IMR-90 (cell line): ENCODE measurements around the gene TSPYL1. TPM values are rescaled to one million over a fixed set of nuclear protein-coding genes. Genes with fewer than 3 reads are reported as not detected.

Source experiments
- ATAC-seq: fragments of 200-7000 bp; cut with Tn5 transposase; 2 replicates; pipeline ENCODE4 v1.9.1; 2020; ENCODE audit warnings: low read depth, mild to moderate bottlenecking, moderate library complexity
- BruUV-seq: library from RNA; stranded (reverse); fragments of 400-500 nt; replicated peaks from 2 replicates; lab custom pipeline; 2021; lab: Mats Ljungman, UMichigan
- CTCF ChIA-PET: fragments of 300-600 bp; formaldehyde crosslinking; extraction: SDS; loops from one replicate; lab custom pipeline; 2021; ENCODE audit warnings: antibody characterized with exemption; lab: Yijun Ruan, JAX
- POLR2A ChIA-PET: fragments of 300-600 bp; sonication (Branson Sonifier 250); formaldehyde crosslinking; loops from one replicate; lab custom pipeline; 2022; ENCODE audit warnings: antibody characterized with exemption; ENCODE audit not compliant: unreplicated experiment; lab: Charles Lee
- DNase-seq: peaks from one replicate; pipeline ENCODE4 v3.0.0; 2013
- H2AFZ ChIP-seq: replicated peaks from 2 replicates; pipeline ENCODE3; 2013; ENCODE audit warnings: low read length, mild to moderate bottlenecking; ENCODE audit not compliant: poor library complexity
- H2AK5ac ChIP-seq: 2 replicates; pipeline ENCODE4 v1.6.1; 2013; ENCODE audit warnings: low read depth, low read length, inconsistent platforms
- H2AK9ac ChIP-seq: replicated peaks from 2 replicates; pipeline ENCODE3; 2013; ENCODE audit warnings: mild to moderate bottlenecking, low read depth, low read length, moderate library complexity; ENCODE audit not compliant: poor library complexity
- H2BK120ac ChIP-seq: 2 replicates; pipeline ENCODE4 v1.6.1; 2013; ENCODE audit warnings: low read depth, low read length, inconsistent platforms
- H2BK15ac ChIP-seq: 3 replicates; pipeline ENCODE4 v1.6.1; 2013; ENCODE audit warnings: low read depth, low read length, inconsistent platforms
- H2BK20ac ChIP-seq: 2 replicates; pipeline ENCODE4 v1.6.1; 2013; ENCODE audit warnings: low read depth, mild to moderate bottlenecking, inconsistent platforms, low read length, moderate library complexity
- H2BK5ac ChIP-seq: 2 replicates; pipeline ENCODE4 v1.6.1; 2013; ENCODE audit warnings: mild to moderate bottlenecking, low read depth, low read length, inconsistent platforms; ENCODE audit not compliant: poor library complexity, severe bottlenecking
- H3K14ac ChIP-seq: replicated peaks from 2 replicates; pipeline ENCODE4 v1.6.1; 2013; ENCODE audit warnings: low read depth, low read length, inconsistent platforms
- H3K18ac ChIP-seq: 2 replicates; pipeline ENCODE4 v1.6.1; 2013; ENCODE audit warnings: low read depth, low read length, control low read depth
- H3K23ac ChIP-seq: 2 replicates; pipeline ENCODE4 v1.6.1; 2013; ENCODE audit warnings: low read depth, low read length, inconsistent platforms
- H3K27ac ChIP-seq: 2 replicates; pipeline ENCODE4 v1.5.1; 2013; ENCODE audit warnings: mild to moderate bottlenecking, control low read depth, low read length; ENCODE audit not compliant: insufficient read depth
- H3K27me3 ChIP-seq: 2 replicates; pipeline ENCODE4 v1.6.1; 2013; ENCODE audit warnings: low read length; ENCODE audit not compliant: control insufficient read depth, insufficient read depth
- H3K36me3 ChIP-seq: 2 replicates; pipeline ENCODE4 v1.6.1; 2013; ENCODE audit warnings: low read length, mixed read lengths; ENCODE audit not compliant: control insufficient read depth, insufficient read depth
- H3K4ac ChIP-seq: 2 replicates; pipeline ENCODE4 v1.6.1; 2013; ENCODE audit warnings: low read depth, low read length, inconsistent platforms
- H3K4me1 ChIP-seq: 2 replicates; pipeline ENCODE4 v1.6.1; 2013; ENCODE audit warnings: low read length, mixed read lengths; ENCODE audit not compliant: control insufficient read depth, insufficient read depth
- H3K4me2 ChIP-seq: 2 replicates; pipeline ENCODE4 v1.6.1; 2013; ENCODE audit warnings: low read depth, mild to moderate bottlenecking, control low read depth, low read length, moderate library complexity
- H3K4me3 ChIP-seq: 2 replicates; pipeline ENCODE4 v1.5.1; 2013; ENCODE audit warnings: low read depth, mild to moderate bottlenecking, control low read depth, low read length, moderate library complexity; ENCODE audit not compliant: insufficient read depth
- H3K56ac ChIP-seq: 2 replicates; pipeline ENCODE4 v1.6.1; 2013; ENCODE audit warnings: low read length, inconsistent platforms; ENCODE audit not compliant: insufficient read depth; ENCODE audit errors: extremely low read depth
- H3K79me1 ChIP-seq, 2 experiments: 2 replicates each; pipeline ENCODE4 v1.6.1; 2013; ENCODE audit warnings: low read length in 2 of 2, inconsistent platforms in 1 of 2, low read depth in 1 of 2
- H3K9ac ChIP-seq: 2 replicates; pipeline ENCODE4 v1.6.1; 2013; ENCODE audit warnings: low read depth, low read length, control low read depth
- H3K9me1 ChIP-seq: 2 replicates; pipeline ENCODE4 v1.6.1; 2013; ENCODE audit warnings: low read length, inconsistent platforms; ENCODE audit not compliant: insufficient read depth
- H3K9me3 ChIP-seq: 2 replicates; pipeline ENCODE4 v1.6.1; 2013; ENCODE audit warnings: low read length; ENCODE audit not compliant: control insufficient read depth, insufficient read depth
- H4K20me1 ChIP-seq: 2 replicates; pipeline ENCODE4 v1.6.1; 2013; ENCODE audit warnings: low read length, inconsistent platforms; ENCODE audit not compliant: insufficient read depth
- H4K5ac ChIP-seq: 2 replicates; pipeline ENCODE4 v1.6.1; 2013; ENCODE audit warnings: mild to moderate bottlenecking, low read depth, low read length, control low read depth
- H4K8ac ChIP-seq, 2 experiments: 2 replicates each; pipeline ENCODE4 v1.6.1; 2013; ENCODE audit warnings: low read depth in 2 of 2, low read length in 2 of 2, control low read depth in 1 of 2, inconsistent platforms in 1 of 2
- H4K91ac ChIP-seq: 2 replicates; pipeline ENCODE4 v1.6.1; 2013; ENCODE audit warnings: low read depth, low read length, inconsistent platforms; ENCODE audit not compliant: insufficient read depth
- CHD1 ChIP-seq: IDR thresholded peaks from 2 replicates; pipeline ENCODE4 v1.6.1; 2012; ENCODE audit warnings: low read depth, low read length, improper control_type of control experiment
- FOS ChIP-seq: fragments of 150-350 bp; IDR thresholded peaks from 2 replicates; pipeline ENCODE4 v1.6.1; 2016; ENCODE audit warnings: low read depth, low read length
- POLR2A ChIP-seq: IDR thresholded peaks from 2 replicates; pipeline ENCODE4 v1.6.1; 2012; ENCODE audit warnings: mild to moderate bottlenecking, low read depth, low read length
- RCOR1 ChIP-seq: IDR thresholded peaks from 2 replicates; pipeline ENCODE4 v1.6.1; 2012; ENCODE audit warnings: mild to moderate bottlenecking, low read length, improper control_type of control experiment; ENCODE audit not compliant: insufficient replicate concordance
- SMC3 ChIP-seq: fragments of 150-350 bp; IDR thresholded peaks from 2 replicates; pipeline ENCODE4 v1.6.1; 2016; ENCODE audit warnings: low read depth, mild to moderate bottlenecking, antibody characterized with exemption, low read length, moderate library complexity
- WGBS, 2 experiments: methylation state at CpG; one replicate each; pipeline versions ENCODE4 v1.1.5 to v1.1.7; 2013; ENCODE audit warnings: missing lambda C conversion rate in 2 of 2; ENCODE audit not compliant: insufficient read length in 1 of 2; ENCODE audit errors: extremely low coverage in 2 of 2; 5-methylcytosine and 5-hydroxymethylcytosine counted together
- dilution Hi-C: fragments of 300-500 bp; cut with HindIII; formaldehyde crosslinking; loops from one replicate; pipeline ENCODE4 v1.14.3; 2018; ENCODE audit warnings: low sequenced_read_pairs; ENCODE audit not compliant: unreplicated experiment
- in situ Hi-C: fragments of 300-500 bp; cut with MboI; formaldehyde crosslinking; loops from 3 replicates; pipeline ENCODE4 v1.14.3; 2019; ENCODE audit warnings: low sequenced_read_pairs, inconsistent platforms, mixed read lengths
- intact Hi-C: fragments of 100-400 bp; cut with micrococcal nuclease; formaldehyde crosslinking; loops from 2 replicates; pipeline ENCODE4 v1.10.0; 2022
- polyA plus RNA-seq, 3 experiments: library from polyadenylated mRNA; depleted of rRNA; stranded (reverse); fragments of >200 nt; gene quantifications; 2 replicates each; pipeline ENCODE4 v1.2.3, GENCODE V29; 2012; ENCODE audit warnings: low replicate concordance in 1 of 3
- total RNA-seq: library from RNA; depleted of rRNA; stranded (reverse); fragments of >200 nt; gene quantifications from 2 replicates; pipeline ENCODE4 v1.2.3, GENCODE V29; 2012

TSPYL1 gene
- total and polyA plus RNA-seq, 2 of the 4 experiments (the other 2 are of a cell fraction), result 32.4 to 111 TPM

GRCh38 chr6:116283191-116283590 lies 3.5 kb upstream of the TSPYL1 start:
- Histone ChIP-seq H3K14ac (no peak overlapping the region), H3K27me3 (no peaks in the 10 kb centered on the region), H2AK5ac (no peak overlapping the region), H3K18ac (no peak overlapping the region), H3K56ac (no peak overlapping the region), H3K79me1 (peaks cover 0 to 19% of the 10 kb centered on the region in 2 experiments; a peak in 3 of 4 replicates), H3K27ac (no peak overlapping the region), H3K36me3 (0 out of 2 replicates have a peak, but pooled peaks cover 2% of the 10 kb centered on the region), H3K9me1 (peaks cover 1% of the 10 kb centered on the region; the same call in 1 of the 2 replicates), H2AFZ (no peak overlapping the region), H2BK15ac (no peak overlapping the region), H3K4ac (no peak overlapping the region), H4K8ac (no peak overlapping the region), H3K4me1 (peaks cover 3% of the 10 kb centered on the region), H4K20me1 (peaks cover 10% of the 10 kb centered on the region), H4K91ac (no peak overlapping the region), H3K4me2 (no peak overlapping the region), H2BK5ac (no peak overlapping the region), H2AK9ac (no peak overlapping the region), H4K5ac (no peak overlapping the region), H2BK20ac (no peak overlapping the region), H3K9ac (no peak overlapping the region), H2BK120ac (no peak overlapping the region), H3K9me3 (no peaks in the 10 kb centered on the region), H3K4me3 (no peak overlapping the region), H3K23ac (no peak overlapping the region)
- intact Hi-C loops (no loop called here), in situ Hi-C loops (loop anchor here (25.0 kb wide), 1 partner anchor 154 kb away; no protein-coding TSS in a partner anchor), dilution Hi-C loops (no loop called here)
- no CpG with 5 or more reads among the region's 1 CpG for WGBS, 2 experiments
- ChIA-PET POLR2A (no interaction called here), CTCF (interaction anchor here (0.8 kb wide), 1 partner anchor 229 kb away, joined by 4 read pairs; the partner anchor contains the start of gene CALHM5)
- no TSS peak for BruUV-seq
- DNase-seq (no peak), ATAC-seq (no peak)
- TF ChIP-seq CHD1 (no peak), RCOR1 (no peak), POLR2A (no peak), SMC3 (no peak), FOS (no peak)
